SK-N-SH treated with all-trans-retinoic acid at 6 μM for 48 hours (cell line): ENCODE results near the gene PHC1.

Experiments
- ATAC-seq: fragments of 200-7000 bp; cut with Tn5 transposase; 3 replicates; pipeline ENCODE4 v1.9.1; 2020; ENCODE audit warnings: mild to moderate bottlenecking, moderate library complexity
- BACH2 ChIP-seq: fragments of 250-450 bp; sonication (Bioruptor Pico); IDR thresholded peaks from 2 replicates; pipeline ENCODE4 v1.9.0; 2021; ENCODE audit warnings: mild to moderate bottlenecking, borderline replicate concordance
- CSDC2 ChIP-seq: fragments of 250-450 bp; sonication (Bioruptor Pico); IDR thresholded peaks from 2 replicates; pipeline ENCODE4 v1.5.0; 2020; ENCODE audit warnings: mild to moderate bottlenecking, moderate library complexity
- ESRRG ChIP-seq: fragments of 250-450 bp; sonication (Bioruptor Pico); IDR thresholded peaks from 2 replicates; pipeline ENCODE4 v1.6.1; 2021; ENCODE audit warnings: mild to moderate bottlenecking
- GLIS3 ChIP-seq: fragments of 250-450 bp; sonication (Bioruptor Pico); IDR thresholded peaks from 2 replicates; pipeline ENCODE4 v1.5.0; 2020; ENCODE audit warnings: mild to moderate bottlenecking, moderate library complexity
- ISL1 ChIP-seq: fragments of 250-450 bp; sonication (Bioruptor Pico); IDR thresholded peaks from 2 replicates; pipeline ENCODE4 v2.1.2; 2022; ENCODE audit warnings: mild to moderate bottlenecking, moderate library complexity
- PPARA ChIP-seq: fragments of 250-450 bp; sonication (Bioruptor Pico); IDR thresholded peaks from 2 replicates; pipeline ENCODE4 v1.5.0; 2020; ENCODE audit warnings: mild to moderate bottlenecking, borderline replicate concordance
- SNAI2 ChIP-seq: fragments of 250-450 bp; sonication (Bioruptor Pico); IDR thresholded peaks from 2 replicates; pipeline ENCODE4 v1.5.0; 2020; ENCODE audit warnings: mild to moderate bottlenecking, moderate library complexity
- TCF4 ChIP-seq: fragments of 250-450 bp; sonication (Bioruptor Pico); IDR thresholded peaks from 2 replicates; pipeline ENCODE4 v1.8.0; 2021; ENCODE audit warnings: mild to moderate bottlenecking, moderate library complexity, borderline replicate concordance
- TOX ChIP-seq: fragments of 250-450 bp; sonication (Bioruptor Pico); IDR thresholded peaks from 2 replicates; pipeline ENCODE4 v1.8.0; 2021; ENCODE audit warnings: mild to moderate bottlenecking, moderate library complexity, borderline replicate concordance
- ZC3H10 ChIP-seq: fragments of 250-450 bp; sonication (Bioruptor Pico); IDR thresholded peaks from 2 replicates; pipeline ENCODE4 v1.5.1; 2021; ENCODE audit warnings: mild to moderate bottlenecking, moderate library complexity
- ZFP3 ChIP-seq: fragments of 250-450 bp; sonication (Bioruptor Pico); IDR thresholded peaks from 2 replicates; pipeline ENCODE4 v1.5.0; 2020; ENCODE audit warnings: mild to moderate bottlenecking, moderate library complexity
- ZNF565 ChIP-seq: fragments of 450-650 bp; formaldehyde crosslinking; conservative IDR thresholded peaks from 2 replicates; pipeline ENCODE4 v1.5.0; 2020; ENCODE audit warnings: low read depth, mild to moderate bottlenecking, moderate library complexity
- ZNF70 ChIP-seq: fragments of 450-650 bp; formaldehyde crosslinking; IDR thresholded peaks from 2 replicates; pipeline ENCODE4 v1.5.0; 2020; ENCODE audit warnings: mild to moderate bottlenecking, moderate library complexity
- TF ChIP-seq, protein P1 (sequence below): fragments of 250-450 bp; sonication (Bioruptor Pico); IDR thresholded peaks from 2 replicates; pipeline ENCODE4 v1.5.1; 2020; ENCODE audit warnings: low read depth, mild to moderate bottlenecking, moderate library complexity
- TF ChIP-seq, protein P2 (sequence below): fragments of 250-450 bp; sonication (Bioruptor Pico); IDR thresholded peaks from 2 replicates; pipeline ENCODE4 v1.5.1; 2021; ENCODE audit warnings: mild to moderate bottlenecking, moderate library complexity
- TF ChIP-seq, protein P3 (sequence below): fragments of 250-450 bp; sonication (Bioruptor Pico); IDR thresholded peaks from 2 replicates; pipeline ENCODE4 v1.5.0; 2020; ENCODE audit warnings: mild to moderate bottlenecking, moderate library complexity
- TF ChIP-seq, protein P4 (sequence below): fragments of 250-450 bp; sonication (Bioruptor Pico); IDR thresholded peaks from 2 replicates; pipeline ENCODE4 v1.8.0; 2020; ENCODE audit warnings: mild to moderate bottlenecking, moderate library complexity, borderline replicate concordance

The PHC1 gene

DNA sequence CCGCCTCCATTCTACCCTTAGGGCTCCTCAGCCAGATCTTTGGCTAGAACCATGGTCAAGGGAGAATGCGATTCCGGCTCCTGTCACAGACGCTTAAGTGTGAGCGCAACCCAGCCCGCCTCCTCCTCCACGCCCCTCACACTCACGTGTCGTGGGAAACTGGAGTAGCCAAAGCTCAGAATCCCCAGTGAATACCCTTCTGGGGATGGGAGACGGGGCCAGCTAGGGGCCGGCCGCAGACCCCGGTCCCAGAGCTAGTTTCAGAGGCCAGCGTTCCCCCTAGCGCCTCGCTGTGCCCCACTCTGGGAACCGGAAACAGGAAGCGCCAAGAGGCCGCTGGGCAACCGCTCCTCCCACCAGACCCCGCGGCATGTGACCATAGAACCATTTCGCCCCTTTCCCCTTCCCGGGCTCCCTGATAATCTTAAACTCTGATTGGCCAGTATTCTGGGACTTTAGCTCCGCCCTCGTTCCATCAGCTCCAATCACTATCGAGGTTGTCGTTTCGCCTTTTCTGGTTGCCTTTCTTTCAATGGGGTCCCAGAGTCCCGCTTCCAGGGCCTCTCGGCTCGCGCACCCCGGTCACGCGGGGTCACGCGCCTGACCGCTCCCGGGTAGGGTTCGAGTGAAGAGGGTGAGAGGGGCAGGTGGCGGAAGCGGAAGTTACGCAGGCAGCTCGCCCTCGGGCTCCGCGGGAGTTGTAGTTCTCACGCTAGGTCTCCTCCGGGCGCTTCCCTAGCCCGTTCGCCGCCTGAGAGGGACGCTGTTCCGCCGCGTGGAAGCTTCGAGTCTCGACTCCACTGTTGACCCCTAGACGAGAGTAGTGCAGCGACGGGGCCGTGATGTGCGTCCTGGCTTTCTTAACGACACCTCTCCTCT lies 35.3 kb downstream of the PHC1 start, which contains the start of gene M6PR:
M6PR (minus strand) TSS at position 304 of the 879 bp plus-strand sequence. CDS start 3,241 bp downstream, outside the sequence.
- no peak for TF ChIP-seq ZFP3
- TF ChIP-seq ZNF70 (CRISPR knock-in tag) = peak; percentile 82
- TF ChIP-seq, protein P1, sequence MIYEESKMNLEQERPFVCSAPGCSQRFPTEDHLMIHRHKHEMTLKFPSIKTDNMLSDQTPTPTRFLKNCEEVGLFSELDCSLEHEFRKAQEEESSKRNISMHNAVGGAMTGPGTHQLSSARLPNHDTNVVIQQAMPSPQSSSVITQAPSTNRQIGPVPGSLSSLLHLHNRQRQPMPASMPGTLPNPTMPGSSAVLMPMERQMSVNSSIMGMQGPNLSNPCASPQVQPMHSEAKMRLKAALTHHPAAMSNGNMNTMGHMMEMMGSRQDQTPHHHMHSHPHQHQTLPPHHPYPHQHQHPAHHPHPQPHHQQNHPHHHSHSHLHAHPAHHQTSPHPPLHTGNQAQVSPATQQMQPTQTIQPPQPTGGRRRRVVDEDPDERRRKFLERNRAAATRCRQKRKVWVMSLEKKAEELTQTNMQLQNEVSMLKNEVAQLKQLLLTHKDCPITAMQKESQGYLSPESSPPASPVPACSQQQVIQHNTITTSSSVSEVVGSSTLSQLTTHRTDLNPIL (CRISPR knock-in tag) = no peak
- ATAC-seq = peak; percentile 91

DNA sequence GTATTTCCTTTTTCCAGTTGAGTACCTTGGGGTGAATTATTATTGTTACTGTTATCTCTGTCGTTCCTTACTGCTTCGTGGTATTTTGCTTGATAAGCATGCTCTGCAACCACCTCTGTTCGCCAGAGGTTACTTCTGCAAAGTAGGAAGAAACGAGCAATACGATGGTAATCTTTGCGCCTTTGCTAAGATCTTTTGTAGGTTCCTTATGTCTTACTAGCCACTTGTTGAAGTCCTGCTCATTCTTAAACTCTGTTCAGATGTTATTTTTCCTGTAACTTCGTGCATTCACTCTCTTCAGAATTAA lies 35.9 kb downstream of the PHC1 start:
- TF ChIP-seq ZFP3 = no peak
- TF ChIP-seq ESRRG (CRISPR knock-in tag) = no peak
- no peak for TF ChIP-seq PPARA (CRISPR knock-in tag)
- TF ChIP-seq, protein P2, sequence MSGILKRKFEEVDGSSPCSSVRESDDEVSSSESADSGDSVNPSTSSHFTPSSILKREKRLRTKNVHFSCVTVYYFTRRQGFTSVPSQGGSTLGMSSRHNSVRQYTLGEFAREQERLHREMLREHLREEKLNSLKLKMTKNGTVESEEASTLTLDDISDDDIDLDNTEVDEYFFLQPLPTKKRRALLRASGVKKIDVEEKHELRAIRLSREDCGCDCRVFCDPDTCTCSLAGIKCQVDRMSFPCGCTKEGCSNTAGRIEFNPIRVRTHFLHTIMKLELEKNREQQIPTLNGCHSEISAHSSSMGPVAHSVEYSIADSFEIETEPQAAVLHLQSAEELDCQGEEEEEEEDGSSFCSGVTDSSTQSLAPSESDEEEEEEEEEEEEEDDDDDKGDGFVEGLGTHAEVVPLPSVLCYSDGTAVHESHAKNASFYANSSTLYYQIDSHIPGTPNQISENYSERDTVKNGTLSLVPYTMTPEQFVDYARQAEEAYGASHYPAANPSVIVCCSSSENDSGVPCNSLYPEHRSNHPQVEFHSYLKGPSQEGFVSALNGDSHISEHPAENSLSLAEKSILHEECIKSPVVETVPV (CRISPR knock-in tag) = no peak
- TF ChIP-seq, protein P3, sequence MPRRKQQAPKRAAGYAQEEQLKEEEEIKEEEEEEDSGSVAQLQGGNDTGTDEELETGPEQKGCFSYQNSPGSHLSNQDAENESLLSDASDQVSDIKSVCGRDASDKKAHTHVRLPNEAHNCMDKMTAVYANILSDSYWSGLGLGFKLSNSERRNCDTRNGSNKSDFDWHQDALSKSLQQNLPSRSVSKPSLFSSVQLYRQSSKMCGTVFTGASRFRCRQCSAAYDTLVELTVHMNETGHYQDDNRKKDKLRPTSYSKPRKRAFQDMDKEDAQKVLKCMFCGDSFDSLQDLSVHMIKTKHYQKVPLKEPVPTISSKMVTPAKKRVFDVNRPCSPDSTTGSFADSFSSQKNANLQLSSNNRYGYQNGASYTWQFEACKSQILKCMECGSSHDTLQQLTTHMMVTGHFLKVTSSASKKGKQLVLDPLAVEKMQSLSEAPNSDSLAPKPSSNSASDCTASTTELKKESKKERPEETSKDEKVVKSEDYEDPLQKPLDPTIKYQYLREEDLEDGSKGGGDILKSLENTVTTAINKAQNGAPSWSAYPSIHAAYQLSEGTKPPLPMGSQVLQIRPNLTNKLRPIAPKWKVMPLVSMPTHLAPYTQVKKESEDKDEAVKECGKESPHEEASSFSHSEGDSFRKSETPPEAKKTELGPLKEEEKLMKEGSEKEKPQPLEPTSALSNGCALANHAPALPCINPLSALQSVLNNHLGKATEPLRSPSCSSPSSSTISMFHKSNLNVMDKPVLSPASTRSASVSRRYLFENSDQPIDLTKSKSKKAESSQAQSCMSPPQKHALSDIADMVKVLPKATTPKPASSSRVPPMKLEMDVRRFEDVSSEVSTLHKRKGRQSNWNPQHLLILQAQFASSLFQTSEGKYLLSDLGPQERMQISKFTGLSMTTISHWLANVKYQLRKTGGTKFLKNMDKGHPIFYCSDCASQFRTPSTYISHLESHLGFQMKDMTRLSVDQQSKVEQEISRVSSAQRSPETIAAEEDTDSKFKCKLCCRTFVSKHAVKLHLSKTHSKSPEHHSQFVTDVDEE (CRISPR knock-in tag) = no peak
- no peak for TF ChIP-seq ZNF70 (CRISPR knock-in tag)
- TF ChIP-seq ZC3H10 (CRISPR knock-in tag) = no peak
- TF ChIP-seq SNAI2 (CRISPR knock-in tag) = no peak
- TF ChIP-seq TCF4 = no peak
- no peak for TF ChIP-seq BACH2 (CRISPR knock-in tag)
- TF ChIP-seq CSDC2 (CRISPR knock-in tag) = no peak
- TF ChIP-seq GLIS3 = no peak
- TF ChIP-seq, all 23 proteins: peak for 0
- peak; percentile 17 for ATAC-seq

DNA sequence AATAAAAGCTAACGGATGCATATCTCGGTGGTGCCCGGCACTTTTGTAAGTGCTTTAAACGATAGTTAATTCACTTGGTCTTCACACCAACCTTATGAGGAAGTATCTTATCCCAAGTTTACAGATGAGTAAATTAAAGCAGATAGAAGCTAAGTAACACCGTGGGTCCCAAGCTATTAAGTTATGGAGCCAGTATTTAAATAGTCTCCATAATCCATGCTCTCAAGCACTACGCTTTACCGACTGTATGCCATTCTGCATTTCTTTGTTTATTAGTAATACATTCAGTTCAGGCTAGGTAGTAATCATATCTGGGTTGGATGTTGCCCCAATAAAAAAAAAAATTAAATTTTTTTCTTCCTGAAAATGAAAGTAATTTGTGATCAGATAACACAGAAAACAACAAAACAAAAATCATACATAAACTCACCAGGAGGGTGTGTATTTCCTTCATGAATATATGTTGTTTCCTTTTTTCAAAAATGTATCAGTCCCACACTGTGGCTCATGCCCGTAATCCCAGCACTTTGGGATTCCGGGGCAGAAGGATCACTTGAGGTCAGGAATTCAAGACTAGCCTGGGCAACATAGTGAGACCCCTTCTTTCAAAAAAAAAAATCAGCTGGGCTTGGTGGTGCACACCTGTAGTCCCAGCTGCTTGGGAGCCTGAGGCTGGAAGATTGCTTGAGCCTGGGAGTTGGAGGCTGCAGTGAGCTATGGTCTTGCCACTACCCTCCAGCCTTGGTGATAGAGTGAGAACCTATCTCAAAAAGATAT lies 36.6 kb downstream of the PHC1 start:
- ATAC-seq = no peak
- TF ChIP-seq TOX (CRISPR knock-in tag) (no peak), ZNF70 (CRISPR knock-in tag) (no peak), CSDC2 (CRISPR knock-in tag) (no peak)
- TF ChIP-seq, protein P1 (CRISPR knock-in tag) = no peak

DNA sequence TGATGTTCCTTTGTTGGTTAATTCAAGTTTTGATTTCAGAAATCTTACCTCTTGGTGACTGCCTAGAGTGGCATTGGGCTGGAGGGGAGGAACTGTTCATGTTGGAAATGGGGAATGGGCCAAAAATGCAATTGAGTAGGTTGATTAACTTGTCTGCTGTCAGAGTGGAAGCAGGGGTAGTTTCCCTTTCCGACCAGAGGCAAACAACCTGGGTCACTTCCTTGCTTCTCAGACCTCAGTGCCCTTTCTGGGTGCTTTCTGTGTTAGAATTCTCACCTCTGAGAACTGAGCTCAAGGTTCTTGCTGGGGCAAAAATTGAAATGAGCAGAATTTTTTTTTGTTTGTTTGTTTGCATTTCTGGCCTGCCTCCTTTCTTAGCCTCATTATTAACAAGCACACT lies 37.4 kb downstream of the PHC1 start:
- ATAC-seq = no peak
- TF ChIP-seq ZNF565 (CRISPR knock-in tag) (no peak), GLIS3 (no peak), TCF4 (no peak), ZNF70 (CRISPR knock-in tag) (no peak), ISL1 (CRISPR knock-in tag) (no peak)
- TF ChIP-seq, protein P4, sequence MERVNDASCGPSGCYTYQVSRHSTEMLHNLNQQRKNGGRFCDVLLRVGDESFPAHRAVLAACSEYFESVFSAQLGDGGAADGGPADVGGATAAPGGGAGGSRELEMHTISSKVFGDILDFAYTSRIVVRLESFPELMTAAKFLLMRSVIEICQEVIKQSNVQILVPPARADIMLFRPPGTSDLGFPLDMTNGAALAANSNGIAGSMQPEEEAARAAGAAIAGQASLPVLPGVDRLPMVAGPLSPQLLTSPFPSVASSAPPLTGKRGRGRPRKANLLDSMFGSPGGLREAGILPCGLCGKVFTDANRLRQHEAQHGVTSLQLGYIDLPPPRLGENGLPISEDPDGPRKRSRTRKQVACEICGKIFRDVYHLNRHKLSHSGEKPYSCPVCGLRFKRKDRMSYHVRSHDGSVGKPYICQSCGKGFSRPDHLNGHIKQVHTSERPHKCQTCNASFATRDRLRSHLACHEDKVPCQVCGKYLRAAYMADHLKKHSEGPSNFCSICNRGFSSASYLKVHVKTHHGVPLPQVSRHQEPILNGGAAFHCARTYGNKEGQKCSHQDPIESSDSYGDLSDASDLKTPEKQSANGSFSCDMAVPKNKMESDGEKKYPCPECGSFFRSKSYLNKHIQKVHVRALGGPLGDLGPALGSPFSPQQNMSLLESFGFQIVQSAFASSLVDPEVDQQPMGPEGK (CRISPR knock-in tag) = no peak
